ENCODE measurements around the gene CAMKMT.

GRCh38 chr2:44770221-44771195 is 408.8 kb downstream of the CAMKMT start:
- TF ChIP-seq EZH2 (IDR thresholded peaks at IDR 0.05; ENCODE audit: borderline replicate concordance, low read length): no peak
- no peak for TF ChIP-seq CTCF (conservative IDR thresholded peaks at IDR 0.05 in 1 of 2, IDR thresholded peaks at IDR 0.05 in 1 of 2; ENCODE audit: extremely low read depth in 1 of 2, insufficient read depth in 1 of 2, low read depth in 1 of 2, low read length in 2 of 2)

All from mammary epithelial cell (primary cell).